Chondrocyte (in vitro differentiated cells): Measurements from ENCODE around the gene CYREN. TPM values are rescaled to one million over a fixed set of nuclear protein-coding genes. Genes with fewer than 3 reads are reported as not detected.
"Not testable (repeated sequence)": the region's sequence is repeated elsewhere in the genome, so short reads cannot be mapped to it uniquely, and the experiment has no call there.

Source experiments
- DNase-seq: peaks from one replicate; pipeline ENCODE4 v3.0.0; 2021; ENCODE audit warnings: mixed read lengths, low spot score
- H3K27ac Mint-ChIP-seq: one replicate; pipeline ENCODE4 v1.8.0; 2021; ENCODE audit warnings: mild to moderate bottlenecking, moderate library complexity, mixed read lengths; ENCODE audit not compliant: unreplicated experiment
- H3K27me3 Mint-ChIP-seq: 2 replicates; pipeline ENCODE4 v1.8.0; 2021; ENCODE audit warnings: low read depth, mixed read lengths
- H3K36me3 Mint-ChIP-seq: 2 replicates; pipeline ENCODE4 v1.8.0; 2021; ENCODE audit warnings: low read depth, mixed read lengths
- H3K4me1 Mint-ChIP-seq: 2 replicates; pipeline ENCODE4 v1.8.0; 2021; ENCODE audit warnings: low read depth, mild to moderate bottlenecking, mixed read lengths
- H3K4me3 Mint-ChIP-seq: one replicate; pipeline ENCODE4 v1.8.0; 2021; ENCODE audit warnings: mild to moderate bottlenecking, moderate library complexity, mixed read lengths; ENCODE audit not compliant: unreplicated experiment
- H3K9me3 Mint-ChIP-seq: 2 replicates; pipeline ENCODE4 v1.8.0; 2021; ENCODE audit warnings: low read depth, mixed read lengths
- long read RNA-seq: library from polyadenylated mRNA; stranded (forward); transcript quantifications from one replicate; pipeline ENCODE4 v2.0.0, GENCODE V29; 2021
- total RNA-seq: library from RNA; stranded (reverse); gene quantifications from 3 replicates; pipeline ENCODE4 v1.2.1, GENCODE V29; 2021
- TF ChIP-seq, protein P1 (sequence below): fragments of 200-600 bp; sonication (generic); IDR thresholded peaks from 2 replicates; pipeline ENCODE4 v1.5.0; 2021; ENCODE audit warnings: antibody characterized with exemption, mild to moderate bottlenecking, moderate library complexity

Gene CYREN, protein sequence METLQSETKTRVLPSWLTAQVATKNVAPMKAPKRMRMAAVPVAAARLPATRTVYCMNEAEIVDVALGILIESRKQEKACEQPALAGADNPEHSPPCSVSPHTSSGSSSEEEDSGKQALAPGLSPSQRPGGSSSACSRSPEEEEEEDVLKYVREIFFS
- 26.4 to 33.7 TPM (median 30.2 TPM) in 3 replicates for total RNA-seq
- long read RNA-seq, transcript CYREN-202 (4 exons, 1,738 nt) = major isoform, 17 of 58 reads
- long read RNA-seq, partial matches to known transcripts = 0 of 58 reads
- long read RNA-seq, other reads (novel, unspliced or antisense) = 31 of 58 reads

DNA sequence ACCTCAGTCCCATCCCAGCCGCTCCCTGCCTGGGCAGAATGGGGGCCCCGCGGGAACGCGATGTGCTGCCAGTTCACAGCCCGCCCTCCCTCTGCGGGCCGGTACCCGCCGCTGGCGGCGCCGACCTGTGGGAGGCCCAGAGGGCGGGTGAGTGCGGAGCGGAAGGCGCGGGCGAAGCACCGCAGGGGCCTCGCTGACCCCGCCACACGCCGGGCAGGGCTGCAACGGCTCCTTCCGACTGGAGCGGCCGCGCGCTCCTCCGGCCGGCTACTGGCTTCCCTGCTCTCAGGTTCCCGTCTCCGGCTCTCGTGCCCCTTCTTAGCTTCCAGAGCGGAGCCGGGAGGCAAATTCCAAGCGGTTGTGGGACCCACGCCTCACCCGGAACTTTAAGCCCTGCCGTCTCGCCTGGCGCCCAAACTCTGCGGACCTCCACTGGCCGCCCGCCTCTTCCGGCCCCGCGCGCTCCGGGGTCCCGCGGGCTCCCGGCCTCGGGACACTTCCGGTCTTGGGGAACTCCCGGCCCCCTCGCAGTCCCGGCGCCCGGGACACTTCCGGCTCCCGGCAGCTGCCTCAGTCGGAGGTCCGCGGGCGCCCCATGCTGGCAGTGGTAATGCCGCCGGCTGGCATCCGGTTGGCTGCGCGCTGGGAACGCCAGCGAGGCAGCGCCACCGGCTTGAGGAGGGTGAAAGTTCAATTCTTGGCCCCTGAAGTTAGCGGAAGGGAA lies at the start of gene CYREN:
Gene CYREN (minus strand): TSS at position 434 of the 724 bp plus-strand sequence. CDS start 1,785 bp downstream, outside the sequence.
- Mint-ChIP-seq H3K36me3 (peaks cover 11% of the 10 kb centered on the region), H3K9me3 (no peaks in the 10 kb centered on the region), H3K27me3 (no peaks in the 10 kb centered on the region), H3K4me3 (peak within 1 kb of the TSS; percentile 91), H3K4me1 (peaks cover 41% of the 10 kb centered on the region), H3K27ac (peak within 1 kb of the TSS; percentile 97)
- DNase-seq = no peak
- TF ChIP-seq, protein P1, sequence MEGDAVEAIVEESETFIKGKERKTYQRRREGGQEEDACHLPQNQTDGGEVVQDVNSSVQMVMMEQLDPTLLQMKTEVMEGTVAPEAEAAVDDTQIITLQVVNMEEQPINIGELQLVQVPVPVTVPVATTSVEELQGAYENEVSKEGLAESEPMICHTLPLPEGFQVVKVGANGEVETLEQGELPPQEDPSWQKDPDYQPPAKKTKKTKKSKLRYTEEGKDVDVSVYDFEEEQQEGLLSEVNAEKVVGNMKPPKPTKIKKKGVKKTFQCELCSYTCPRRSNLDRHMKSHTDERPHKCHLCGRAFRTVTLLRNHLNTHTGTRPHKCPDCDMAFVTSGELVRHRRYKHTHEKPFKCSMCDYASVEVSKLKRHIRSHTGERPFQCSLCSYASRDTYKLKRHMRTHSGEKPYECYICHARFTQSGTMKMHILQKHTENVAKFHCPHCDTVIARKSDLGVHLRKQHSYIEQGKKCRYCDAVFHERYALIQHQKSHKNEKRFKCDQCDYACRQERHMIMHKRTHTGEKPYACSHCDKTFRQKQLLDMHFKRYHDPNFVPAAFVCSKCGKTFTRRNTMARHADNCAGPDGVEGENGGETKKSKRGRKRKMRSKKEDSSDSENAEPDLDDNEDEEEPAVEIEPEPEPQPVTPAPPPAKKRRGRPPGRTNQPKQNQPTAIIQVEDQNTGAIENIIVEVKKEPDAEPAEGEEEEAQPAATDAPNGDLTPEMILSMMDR = peak; percentile 87

DNA sequence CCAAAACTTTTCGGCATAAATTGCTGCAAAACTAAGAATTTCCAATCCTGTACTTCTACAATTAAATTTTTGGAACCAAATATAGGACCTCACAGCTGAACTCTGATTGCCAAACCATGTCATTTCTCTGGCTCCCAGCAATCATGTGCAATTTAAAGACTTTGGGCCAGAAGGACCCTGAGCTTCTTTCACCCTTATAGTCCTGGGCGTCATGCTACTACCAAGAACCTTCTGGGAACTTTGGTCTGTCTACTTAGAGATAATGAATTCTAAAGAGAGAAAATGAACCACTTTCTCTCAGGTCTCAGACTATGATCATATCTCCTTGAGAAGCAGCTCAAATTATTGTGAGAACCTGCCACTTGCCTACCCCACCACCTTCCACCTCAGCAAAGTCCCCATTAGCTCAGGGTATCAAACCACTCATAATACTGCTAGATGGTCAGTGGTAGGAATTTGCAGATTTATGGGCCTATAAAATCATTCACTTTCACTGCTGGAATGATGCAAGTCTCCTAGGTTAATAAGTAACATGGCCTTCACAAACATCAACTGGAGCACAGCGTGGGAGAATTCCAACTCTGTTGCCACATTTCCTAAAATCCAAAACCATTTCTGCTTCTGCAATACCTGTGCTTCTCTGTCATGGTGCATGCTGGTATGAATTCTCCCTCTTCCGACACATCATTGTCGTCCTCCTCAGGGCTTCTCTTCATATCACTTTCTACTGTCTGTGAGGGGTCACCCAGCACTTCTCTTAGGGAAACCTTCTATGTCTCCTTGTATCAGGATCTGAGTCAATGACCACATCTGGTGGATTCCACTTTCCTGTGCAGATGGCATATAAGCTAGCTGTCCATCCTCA lies 47.4 kb upstream of the CYREN start:
- peaks cover 4% of the 10 kb centered on the region for H3K9me3 Mint-ChIP-seq
- no peaks in the 10 kb centered on the region for H3K36me3 Mint-ChIP-seq
- peaks cover 5% of the 10 kb centered on the region for H3K4me1 Mint-ChIP-seq
- no peak overlapping the region for H3K4me3 Mint-ChIP-seq
- H3K27me3 Mint-ChIP-seq = peaks cover 3% of the 10 kb centered on the region
- TF ChIP-seq, protein P1 = no peak
- no peak for DNase-seq
- peak overlapping the region; percentile 53 for H3K27ac Mint-ChIP-seq

GRCh38 chr7:135215698-135216097 lies 45.2 kb upstream of the CYREN start:
- H3K27ac Mint-ChIP-seq = no peak overlapping the region
- H3K4me1 Mint-ChIP-seq = peaks cover 10% of the 10 kb centered on the region
- DNase-seq = no peak
- TF ChIP-seq, protein P1 = no peak
- H3K36me3 Mint-ChIP-seq = no peaks in the 10 kb centered on the region
- no peak overlapping the region for H3K4me3 Mint-ChIP-seq
- H3K9me3 Mint-ChIP-seq = no peaks in the 10 kb centered on the region
- no peaks in the 10 kb centered on the region for H3K27me3 Mint-ChIP-seq

- no peaks in the 10 kb centered on the region for H3K27me3 Mint-ChIP-seq
- DNase-seq = no peak
- H3K4me1 Mint-ChIP-seq = peaks cover 15% of the 10 kb centered on the region
- TF ChIP-seq, protein P1 = no peak
- H3K9me3 Mint-ChIP-seq = no peaks in the 10 kb centered on the region
- H3K36me3 Mint-ChIP-seq = no peaks in the 10 kb centered on the region
- no peak overlapping the region for H3K4me3 Mint-ChIP-seq
- no peak overlapping the region for H3K27ac Mint-ChIP-seq
Observed at GRCh38 chr7:135215180-135215579, 44.7 kb upstream of the CYREN start.

- DNase-seq = no peak
- no peak overlapping the region for H3K4me3 Mint-ChIP-seq
- TF ChIP-seq, protein P1 = no peak
- peaks cover 17% of the 10 kb centered on the region for H3K4me1 Mint-ChIP-seq
- no peaks in the 10 kb centered on the region for H3K27me3 Mint-ChIP-seq
- no peaks in the 10 kb centered on the region for H3K9me3 Mint-ChIP-seq
- H3K36me3 Mint-ChIP-seq = no peaks in the 10 kb centered on the region
- H3K27ac Mint-ChIP-seq = no peak overlapping the region
Observed at GRCh38 chr7:135213831-135214230, 43.3 kb upstream of the CYREN start.

GRCh38 chr7:135211946-135212685 lies 41.6 kb upstream of the CYREN start:
- not testable (repeated sequence) for H3K9me3 Mint-ChIP-seq, DNase-seq, H3K27me3 Mint-ChIP-seq, H3K36me3 Mint-ChIP-seq
- peak overlapping the region; percentile 85 for H3K27ac Mint-ChIP-seq
- H3K4me3 Mint-ChIP-seq = peak overlapping the region; percentile 86
- H3K4me1 Mint-ChIP-seq = peaks cover 20% of the 10 kb centered on the region
